ENCODE data around the gene APOL1. TPM values are rescaled to one million over a fixed set of nuclear protein-coding genes. Genes with fewer than 3 reads are reported as not detected.
"Not testable (repeated sequence)": the region's sequence is repeated elsewhere in the genome, so short reads cannot be mapped to it uniquely, and the experiment has no call there.

The APOL1 gene
- polyA plus RNA-seq, 2 of the 4 experiments (the other 2 are of a cell fraction), result 2.0 to 6.5 TPM

- DNase-seq (ENCODE audit: low read depth in 1 of 2, low spot score in 1 of 2) (no peak), ATAC-seq (no peak), FAIRE-seq (no peak)
- CTCF ChIA-PET, result interaction anchor here (0.7 to 1.2 kb wide), 5 partner anchors 11 to 297 kb away, joined by 3 read pairs; partner anchors contain the start of gene APOL2
- H3K4me1 ChIP-seq, result no peaks in the 10 kb centered on the region
- no peaks in the 10 kb centered on the region for H3K9me3 ChIP-seq
- H3K4me3 ChIP-seq, result no peak overlapping the region
- TF ChIP-seq FOXS1 (CRISPR knock-in tag; IDR thresholded peaks at IDR 0.05), result no peak
- no peak for TF ChIP-seq SREBF2 (IDR thresholded peaks at IDR 0.05)
- TF ChIP-seq EP300 (IDR thresholded peaks at IDR 0.05), result no peak
- TF ChIP-seq CBX8 (IDR thresholded peaks at IDR 0.05), result no peak
- no peak for TF ChIP-seq ZSCAN20 (CRISPR knock-in tag; IDR thresholded peaks at IDR 0.05)
- no peak for TF ChIP-seq HOXB13 (CRISPR knock-in tag; IDR thresholded peaks at IDR 0.05; ENCODE audit: low read depth)
- no peak for TF ChIP-seq FOSB (CRISPR knock-in tag; IDR thresholded peaks at IDR 0.05)
- no peak for TF ChIP-seq FOSL2 (IDR thresholded peaks at IDR 0.05)
- no peak for TF ChIP-seq FOSL2 (CRISPR knock-in tag; IDR thresholded peaks at IDR 0.05)
- TF ChIP-seq RNF2 (IDR thresholded peaks at IDR 0.05; ENCODE audit: borderline replicate concordance, low read depth), result no peak
- TF ChIP-seq NPAS2 (CRISPR knock-in tag; IDR thresholded peaks at IDR 0.05; ENCODE audit: borderline replicate concordance), result no peak
- 92% methylated on average over 8 of the region's 8 CpGs for WGBS (ENCODE audit: missing lambda C conversion rate)
- POLR2A ChIA-PET, result no interaction called here
- no peak overlapping the region for H3K4me2 ChIP-seq
- no peak overlapping the region for H3K27ac ChIP-seq
These were observed 25.1 kb upstream of the APOL1 start for GRCh38 chr22:36227806-36228205.

- DNase-seq (ENCODE audit: low read depth in 1 of 2, low spot score in 1 of 2); H3K9me3 ChIP-seq; H3K4me2 ChIP-seq; POLR2A ChIA-PET; FAIRE-seq; H3K4me1 ChIP-seq; H3K27ac ChIP-seq; H3K4me3 ChIP-seq; ATAC-seq: not testable (repeated sequence)
- WGBS (ENCODE audit: missing lambda C conversion rate), result 100% methylated on average over 1 of the region's 1 CpG
- CTCF ChIA-PET, result interaction anchor here (0.7 to 1.2 kb wide), 5 partner anchors 11 to 298 kb away, joined by 3 read pairs; partner anchors contain the start of gene APOL2
These were observed 24.6 kb upstream of the APOL1 start for GRCh38 chr22:36228369-36228768.

- DNase-seq (ENCODE audit: low read depth in 1 of 2, low spot score in 1 of 2), result no peak
- TF ChIP-seq CTCF (IDR thresholded peaks at IDR 0.05) (no peak), CBX2 (IDR thresholded peaks at IDR 0.05; ENCODE audit: borderline replicate concordance, low read depth) (no peak), POLR2A (IDR thresholded peaks at IDR 0.05; ENCODE audit: low read length) (no peak), JUNB (IDR thresholded peaks at IDR 0.05) (no peak), ESRRA (IDR thresholded peaks at IDR 0.05; ENCODE audit: borderline replicate concordance, low read length) (no peak), EHMT2 (IDR thresholded peaks at IDR 0.05; ENCODE audit: low read depth) (no peak), CEBPB (IDR thresholded peaks at IDR 0.05) (no peak), HDAC2 (IDR thresholded peaks at IDR 0.05) (no peak)
- Histone ChIP-seq H3K4me2 (no peak overlapping the region), H3K9me3 (no peaks in the 10 kb centered on the region), H3K4me3 (no peak overlapping the region), H3K27ac (no peak overlapping the region), H3K4me1 (no peaks in the 10 kb centered on the region)
- 92% methylated on average over 6 of the region's 7 CpGs for WGBS (ENCODE audit: missing lambda C conversion rate)
- POLR2A ChIA-PET, result no interaction called here
- CTCF ChIA-PET, result interaction anchor here (0.9 kb wide), 1 partner anchor 32 kb away, joined by 3 read pairs; no protein-coding TSS in a partner anchor
- ATAC-seq, result no peak
- no peak for FAIRE-seq
These were observed 24.0 kb upstream of the APOL1 start for GRCh38 chr22:36228944-36229343.

GRCh38 chr22:36229649-36230048, 23.3 kb upstream of the APOL1 start:
- H3K4me3 ChIP-seq; ATAC-seq; FAIRE-seq; POLR2A ChIA-PET; CTCF ChIA-PET; H3K9me3 ChIP-seq; H3K4me2 ChIP-seq; H3K27ac ChIP-seq; DNase-seq (ENCODE audit: low read depth in 1 of 2, low spot score in 1 of 2); H3K4me1 ChIP-seq: not testable (repeated sequence)
- WGBS (ENCODE audit: missing lambda C conversion rate), result 100% methylated on average over 2 of the region's 3 CpGs

- FAIRE-seq; H3K4me2 ChIP-seq; POLR2A ChIA-PET; ATAC-seq; DNase-seq (ENCODE audit: low read depth in 1 of 2, low spot score in 1 of 2); H3K4me3 ChIP-seq; H3K27ac ChIP-seq; H3K4me1 ChIP-seq; H3K9me3 ChIP-seq; CTCF ChIA-PET: not testable (repeated sequence)
- WGBS (ENCODE audit: missing lambda C conversion rate), result 81% methylated on average over 2 of the region's 5 CpGs
These were observed 21.9 kb upstream of the APOL1 start for GRCh38 chr22:36231051-36231450.
